Liver (tissue), 3 donors: ENCODE data around the gene EML6.

Experiments used
- CTCF ChIP-seq: fragments of 150-350 bp; IDR thresholded peaks from 2 replicates; pipeline ENCODE4 v1.5.1; 2017; ENCODE audit warnings: improper control_type of control experiment, low read depth, low read length; ENCODE audit not compliant: missing input control
- REST ChIP-seq: IDR thresholded peaks from 2 replicates; pipeline ENCODE4 v1.6.1; 2016; ENCODE audit warnings: antibody characterized with exemption, mild to moderate bottlenecking
- SP1 ChIP-seq: IDR thresholded peaks from 2 replicates; pipeline ENCODE4 v1.6.1; 2018; ENCODE audit warnings: antibody characterized with exemption, mild to moderate bottlenecking
- YY1 ChIP-seq: IDR thresholded peaks from 2 replicates; pipeline ENCODE4 v1.6.1; 2016; ENCODE audit warnings: antibody characterized with exemption, mild to moderate bottlenecking
- donor health status: healthy.
- donor health status: healthy.

- TF ChIP-seq CTCF (no peak), REST (no peak), SP1 (no peak), YY1 (no peak)
Observed at GRCh38 chr2:54775710-54776109, 52.2 kb downstream of the EML6 start.
